Lower leg skin (tissue), 4 donors: Measurements from ENCODE around the gene ARL6IP5. TPM values are rescaled to one million over a fixed set of nuclear protein-coding genes. Genes with fewer than 3 reads are reported as not detected.

ENCODE experiments used
- DNase-seq, 2 donors: peaks; one replicate each; pipeline ENCODE4 v3.0.0-alpha.2; 2019; ENCODE audit warnings: low spot score in 2 of 2
- H3K4me3 ChIP-seq: fragments of 200-600 bp; sonication (generic); 2 replicates; pipeline ENCODE4 v1.5.1; 2017; ENCODE audit warnings: mild to moderate bottlenecking, low read depth; ENCODE audit not compliant: poor library complexity, severe bottlenecking
- CTCF ChIP-seq, 3 donors: fragments of 450-650 bp; IDR thresholded peaks; one replicate each; pipeline ENCODE4 v1.5.1; 2016; ENCODE audit warnings: antibody characterized with exemption in 3 of 3, mild to moderate bottlenecking in 3 of 3, moderate library complexity in 2 of 3
- POLR2A ChIP-seq, 2 donors: fragments of 450-650 bp; IDR thresholded peaks; one replicate each; pipeline ENCODE4 v1.6.1; 2016 to 2017; ENCODE audit warnings: antibody characterized with exemption in 2 of 2, mild to moderate bottlenecking in 1 of 2, moderate library complexity in 1 of 2
- WGBS, 2 donors: methylation state at CpG; one replicate each; pipeline ENCODE4 v1.1.5; 2018; 5-methylcytosine and 5-hydroxymethylcytosine counted together
- intact Hi-C: fragments of 100-400 bp; cut with DNase I; formaldehyde crosslinking; loops from one replicate; pipeline ENCODE4 v1.15.0; 2023; ENCODE audit warnings: low total_unique reads
- total RNA-seq, 4 donors: library from RNA; depleted of rRNA; stranded (reverse); fragments of >200 nt; gene quantifications; one replicate each; pipeline ENCODE4 v1.1.0, GENCODE V29; 2016

Gene ARL6IP5
- total RNA-seq, 4 donors from 2014 or later, result 28.1 to 75.9 (median 54.1) TPM

GRCh38 chr3:69128509-69128908, 43.8 kb downstream of the ARL6IP5 start:
- intact Hi-C loops, result no loop called here
- no peak overlapping the region for H3K4me3 ChIP-seq
- DNase-seq, result no peak
- TF ChIP-seq POLR2A (IDR thresholded peaks at IDR 0.05), result no peak
- no peak for TF ChIP-seq CTCF (IDR thresholded peaks at IDR 0.05)

- no peak overlapping the region for H3K4me3 ChIP-seq
- 19 to 35% methylated on average over 1 of the region's 1 CpG for WGBS, 2 donors
- intact Hi-C loops, result no loop called here
- no peak for DNase-seq
- no peak for TF ChIP-seq POLR2A (IDR thresholded peaks at IDR 0.05)
- no peak for TF ChIP-seq CTCF (IDR thresholded peaks at IDR 0.05)
Measured at GRCh38 chr3:69129531-69129930, 44.8 kb downstream of the ARL6IP5 start.

- DNase-seq, result no peak
- intact Hi-C loops, result no loop called here
- no peak for TF ChIP-seq POLR2A (IDR thresholded peaks at IDR 0.05)
- no peak for TF ChIP-seq CTCF (IDR thresholded peaks at IDR 0.05)
- H3K4me3 ChIP-seq, result no peak overlapping the region
Measured at GRCh38 chr3:69130689-69131088, 46.0 kb downstream of the ARL6IP5 start.

GRCh38 chr3:69137005-69137404, 52.3 kb downstream of the ARL6IP5 start:
- TF ChIP-seq POLR2A (IDR thresholded peaks at IDR 0.05) (no peak), CTCF (IDR thresholded peaks at IDR 0.05) (no peak)
- DNase-seq, result no peak
- intact Hi-C loops, result no loop called here
- no peak overlapping the region for H3K4me3 ChIP-seq

- no peak overlapping the region for H3K4me3 ChIP-seq
- WGBS, 2 donors, result 97 to 98% methylated on average over 2 of the region's 2 CpGs
- TF ChIP-seq CTCF (IDR thresholded peaks at IDR 0.05), result no peak
- no peak for TF ChIP-seq POLR2A (IDR thresholded peaks at IDR 0.05)
- no peak for DNase-seq
- intact Hi-C loops, result no loop called here
Measured at GRCh38 chr3:69137412-69137811, 52.7 kb downstream of the ARL6IP5 start.

- intact Hi-C loops, result no loop called here
- H3K4me3 ChIP-seq, result no peak overlapping the region
- TF ChIP-seq POLR2A (IDR thresholded peaks at IDR 0.05), result no peak
- TF ChIP-seq CTCF (IDR thresholded peaks at IDR 0.05), result no peak
- no peak for DNase-seq
Measured at GRCh38 chr3:69141313-69141712, 56.6 kb downstream of the ARL6IP5 start.
